GM10847 (cell line): ENCODE results near the gene UGT3A2.

Experiments used
- POLR2A ChIP-seq: IDR thresholded peaks from 2 replicates; pipeline ENCODE4 v1.6.1; 2011; ENCODE audit not compliant: insufficient read length; ENCODE audit errors: extremely low read depth

The UGT3A2 gene

GRCh38 chr5:36060420-36060887 is 6.2 kb downstream of the UGT3A2 start:
- TF ChIP-seq POLR2A, result no peak

- TF ChIP-seq POLR2A, result no peak
Observed at GRCh38 chr5:36059571-36060419, 6.9 kb downstream of the UGT3A2 start.

GRCh38 chr5:36058776-36059175 is 7.9 kb downstream of the UGT3A2 start:
- TF ChIP-seq POLR2A, result no peak

GRCh38 chr5:36057386-36057785 is 9.3 kb downstream of the UGT3A2 start:
- no peak for TF ChIP-seq POLR2A

- TF ChIP-seq POLR2A, result no peak
Observed at GRCh38 chr5:36056422-36056821, 10.3 kb downstream of the UGT3A2 start.

GRCh38 chr5:36055984-36056383 is 10.7 kb downstream of the UGT3A2 start:
- no peak for TF ChIP-seq POLR2A

GRCh38 chr5:36054647-36055046 is 12.0 kb downstream of the UGT3A2 start:
- no peak for TF ChIP-seq POLR2A

GRCh38 chr5:36052538-36052937 is 14.1 kb downstream of the UGT3A2 start:
- TF ChIP-seq POLR2A, result no peak

- no peak for TF ChIP-seq POLR2A
Observed at GRCh38 chr5:36049949-36050348, 16.7 kb downstream of the UGT3A2 start.

GRCh38 chr5:36047384-36048160 is 19.1 kb downstream of the UGT3A2 start:
- no peak for TF ChIP-seq POLR2A

GRCh38 chr5:36045895-36046294 is 20.8 kb downstream of the UGT3A2 start:
- no peak for TF ChIP-seq POLR2A

GRCh38 chr5:36041537-36041845 is 25.2 kb downstream of the UGT3A2 start:
- no peak for TF ChIP-seq POLR2A

- no peak for TF ChIP-seq POLR2A
Observed at GRCh38 chr5:36040651-36041536, 25.8 kb downstream of the UGT3A2 start.

- TF ChIP-seq POLR2A, result no peak
Observed at GRCh38 chr5:36035696-36036095, 31.0 kb downstream of the UGT3A2 start.

GRCh38 chr5:36033486-36033885 is 33.2 kb downstream of the UGT3A2 start:
- no peak for TF ChIP-seq POLR2A
